Ovary (tissue), 3 donors: ENCODE data around the gene KCNJ6.

Source experiments
- CTCF ChIP-seq, 3 donors: fragments of 450-650 bp in 2 of 3; fragments of 200-600 bp in 1 of 3; IDR thresholded peaks; one replicate each; pipeline versions ENCODE4 v1.5.1 to v1.8.0; 2016 to 2022; ENCODE audit warnings: antibody characterized with exemption in 3 of 3, mild to moderate bottlenecking in 1 of 3
- POLR2A ChIP-seq: fragments of 450-650 bp; IDR thresholded peaks from one replicate; pipeline ENCODE4 v1.6.1; 2017; ENCODE audit warnings: antibody characterized with exemption, mild to moderate bottlenecking, moderate library complexity
- donor health status: DM: no; HTN: no; CAD: no.

- no peak for TF ChIP-seq CTCF (IDR thresholded peaks at IDR 0.05)
- TF ChIP-seq POLR2A, result no peak
Measured at GRCh38 chr21:37593015-37593414, 323.2 kb downstream of the KCNJ6 start.
